ENCODE measurements around the gene YES1.

YES1 gene

GRCh38 chr18:811892-812375 is at the start of gene YES1:
Gene YES1, minus strand, starts transcription at chr18:812242. Its CDS starts 55,415 bp downstream, at chr18:756827.
- DNase-seq = no peak

GRCh38 chr18:857986-858385 is 45.9 kb upstream of the YES1 start:
- DNase-seq = no peak

GRCh38 chr18:853471-853870 is 41.4 kb upstream of the YES1 start:
- no peak for DNase-seq

GRCh38 chr18:850960-851359 is 38.9 kb upstream of the YES1 start:
- DNase-seq = no peak

- DNase-seq = no peak
These were observed 37.0 kb upstream of the YES1 start for GRCh38 chr18:849021-849420.

GRCh38 chr18:848062-848861 is 36.2 kb upstream of the YES1 start:
- DNase-seq = no peak

- no peak for DNase-seq
These were observed 33.2 kb upstream of the YES1 start for GRCh38 chr18:845152-845819.

- no peak for DNase-seq
These were observed 29.8 kb upstream of the YES1 start for GRCh38 chr18:841647-842370.

- no peak for DNase-seq
These were observed 28.5 kb upstream of the YES1 start for GRCh38 chr18:840516-840915.

GRCh38 chr18:840023-840408 is 28.0 kb upstream of the YES1 start:
- no peak for DNase-seq

GRCh38 chr18:839224-840022 is 27.4 kb upstream of the YES1 start:
- DNase-seq = peak; percentile 76

- no peak for DNase-seq
These were observed 25.9 kb upstream of the YES1 start for GRCh38 chr18:837922-838321.

- no peak for DNase-seq
These were observed 22.2 kb upstream of the YES1 start for GRCh38 chr18:834082-834720.

- DNase-seq = no peak
These were observed 21.2 kb upstream of the YES1 start for GRCh38 chr18:833197-833596.

- DNase-seq = peak; percentile 34
These were observed 20.1 kb upstream of the YES1 start for GRCh38 chr18:832085-832681.

- DNase-seq = no peak
These were observed 18.4 kb upstream of the YES1 start for GRCh38 chr18:830315-830901.

GRCh38 chr18:829432-829831 is 17.4 kb upstream of the YES1 start:
- DNase-seq = no peak

GRCh38 chr18:827093-827677 is 15.1 kb upstream of the YES1 start:
- no peak for DNase-seq

GRCh38 chr18:825891-826585 is 14.0 kb upstream of the YES1 start:
- no peak for DNase-seq

- DNase-seq = no peak
These were observed 12.1 kb upstream of the YES1 start for GRCh38 chr18:824179-824578.
